K562 (cell line): Measurements from ENCODE around the gene SLCO2B1. TPM values are rescaled to one million over a fixed set of nuclear protein-coding genes. Genes with fewer than 3 reads are reported as not detected.
A peak's percentile ranks its signal among the peaks of the same experiment; 100 is the strongest.

Source experiments
- CBFB ChIP-seq: sonication (generic); formaldehyde crosslinking; IDR thresholded peaks from 2 replicates; pipeline ENCODE4 v1.4.0; 2020; ENCODE audit warnings: mild to moderate bottlenecking, missing genetic modification reagents
- CSDE1 ChIP-seq, 2 experiments: fragments of 450-650 bp; IDR thresholded peaks; 2 replicates each; pipeline ENCODE4 v1.6.1; 2016; ENCODE audit warnings: mild to moderate bottlenecking in 1 of 2
- DDX20 ChIP-seq: fragments of 450-650 bp; IDR thresholded peaks from 2 replicates; pipeline ENCODE4 v1.6.1; 2016; ENCODE audit warnings: missing genetic modification characterization, low read depth, mild to moderate bottlenecking, missing compliant biosample characterization, moderate library complexity
- ELK1 ChIP-seq: sonication (generic); formaldehyde crosslinking; IDR thresholded peaks from 2 replicates; pipeline ENCODE4 v1.8.1; 2022; ENCODE audit warnings: missing genetic modification reagents
- ETV5 ChIP-seq: sonication (generic); formaldehyde crosslinking; IDR thresholded peaks from 2 replicates; pipeline ENCODE4 v1.4.0; 2020; ENCODE audit warnings: low read depth, mild to moderate bottlenecking, missing genetic modification reagents
- FOXM1 ChIP-seq, 2 experiments: fragments of 450-650 bp in 1 of 2; sonication (generic) in 1 of 2; formaldehyde crosslinking in 1 of 2; IDR thresholded peaks; 2 replicates each; pipeline versions ENCODE4 v1.6.1 to v1.9.0; 2017 to 2022; ENCODE audit warnings: low read depth in 2 of 2, mild to moderate bottlenecking in 2 of 2, missing genetic modification reagents in 1 of 2, moderate library complexity in 1 of 2
- HDAC1 ChIP-seq, 2 experiments: fragments of 450-650 bp; IDR thresholded peaks; 2 replicates each; pipeline ENCODE4 v1.6.1; 2016 to 2017; ENCODE audit warnings: inconsistent platforms in 1 of 2, mild to moderate bottlenecking in 1 of 2, moderate library complexity in 1 of 2
- KLF16 ChIP-seq: IDR thresholded peaks from 2 replicates; pipeline ENCODE4 v1.6.1; 2016; ENCODE audit warnings: antibody characterized with exemption
- MAFG ChIP-seq: fragments of 450-650 bp; conservative IDR thresholded peaks from 2 replicates; pipeline ENCODE4 v1.6.1; 2016; ENCODE audit warnings: missing genetic modification characterization, missing compliant biosample characterization
- MTA2 ChIP-seq: fragments of 450-650 bp; IDR thresholded peaks from 2 replicates; pipeline ENCODE4 v1.6.1; 2016; ENCODE audit warnings: low read depth
- NFRKB ChIP-seq: fragments of 450-650 bp; IDR thresholded peaks from 2 replicates; pipeline ENCODE4 v1.6.1; 2016; ENCODE audit warnings: low read depth
- POLR2H ChIP-seq: IDR thresholded peaks from 2 replicates; pipeline ENCODE4 v1.6.1; 2016; ENCODE audit warnings: missing genetic modification characterization, low read depth, mild to moderate bottlenecking, control low read depth, missing compliant biosample characterization, moderate library complexity
- TCF3 ChIP-seq: sonication (generic); formaldehyde crosslinking; IDR thresholded peaks from 2 replicates; pipeline ENCODE4 v1.4.0; 2020; ENCODE audit warnings: mild to moderate bottlenecking, missing genetic modification reagents
- TEAD2 ChIP-seq: fragments of 450-650 bp; IDR thresholded peaks from 2 replicates; pipeline ENCODE4 v1.6.1; 2016; ENCODE audit warnings: missing genetic modification characterization, control low read depth, missing compliant biosample characterization
- YY1 ChIP-seq, 3 experiments: IDR thresholded peaks; 2 replicates each; pipeline ENCODE4 v1.6.1; 2011; ENCODE audit warnings: low read length in 2 of 3, mild to moderate bottlenecking in 2 of 3, moderate library complexity in 2 of 3, borderline replicate concordance in 1 of 3, control low read depth in 1 of 3, low read depth in 1 of 3; ENCODE audit not compliant: insufficient read depth in 3 of 3, insufficient replicate concordance in 2 of 3, control insufficient read depth in 1 of 3, insufficient read length in 1 of 3; ENCODE audit errors: extremely low read depth in 1 of 3
- ZKSCAN1 ChIP-seq: fragments of 150-350 bp; IDR thresholded peaks from 2 replicates; pipeline ENCODE4 v1.6.1; 2016; ENCODE audit warnings: low read depth, low read length
- polyA plus RNA-seq, 8 experiments: library from polyadenylated mRNA; depleted of rRNA in 4 of 8; stranded (reverse) in 5 of 8; unstranded in 3 of 8; fragments of >200 nt; fragmentation: Nextera tagmentation in 2 of 8; fragmentation: Illumina TruSeq in 1 of 8; extraction: Ambion mirVana in 2 of 8; extraction: Trizol in 1 of 8; gene quantifications; 2 replicates each; pipeline versions ENCODE4 v1.2.1 to v1.2.3, GENCODE V29; 2011 to 2014; ENCODE audit warnings: inconsistent platforms in 1 of 8, missing spikeins in 1 of 8
- total RNA-seq, 7 experiments: library from RNA; depleted of rRNA in 6 of 7; stranded (reverse); fragments of >200 nt in 6 of 7; fragmentation: Illumina TruSeq in 2 of 7; extraction: Trizol in 2 of 7; gene quantifications; 2 replicates each; pipeline versions ENCODE4 v1.2.1 to v1.2.3, GENCODE V29; 2011 to 2021; ENCODE audit warnings: low replicate concordance in 1 of 7
- TF ChIP-seq, protein P1 (sequence below): fragments of 250-450 bp; sonication (Bioruptor Pico); IDR thresholded peaks from 2 replicates; pipeline ENCODE4 v1.4.0; 2020
- TF ChIP-seq, protein P2 (sequence below): IDR thresholded peaks from 2 replicates; pipeline ENCODE4 v1.6.1; 2011; ENCODE audit warnings: borderline replicate concordance, low read depth, mild to moderate bottlenecking, moderate library complexity, low read length; ENCODE audit not compliant: insufficient read depth, poor library complexity, severe bottlenecking

Gene SLCO2B1
- total and polyA plus RNA-seq, 9 of the 15 experiments (the other 6 are each of a cell fraction or from before 2014, with no cell fraction given), result 0.70 to 14.7 (median 7.6) TPM

- TF ChIP-seq, protein P1, sequence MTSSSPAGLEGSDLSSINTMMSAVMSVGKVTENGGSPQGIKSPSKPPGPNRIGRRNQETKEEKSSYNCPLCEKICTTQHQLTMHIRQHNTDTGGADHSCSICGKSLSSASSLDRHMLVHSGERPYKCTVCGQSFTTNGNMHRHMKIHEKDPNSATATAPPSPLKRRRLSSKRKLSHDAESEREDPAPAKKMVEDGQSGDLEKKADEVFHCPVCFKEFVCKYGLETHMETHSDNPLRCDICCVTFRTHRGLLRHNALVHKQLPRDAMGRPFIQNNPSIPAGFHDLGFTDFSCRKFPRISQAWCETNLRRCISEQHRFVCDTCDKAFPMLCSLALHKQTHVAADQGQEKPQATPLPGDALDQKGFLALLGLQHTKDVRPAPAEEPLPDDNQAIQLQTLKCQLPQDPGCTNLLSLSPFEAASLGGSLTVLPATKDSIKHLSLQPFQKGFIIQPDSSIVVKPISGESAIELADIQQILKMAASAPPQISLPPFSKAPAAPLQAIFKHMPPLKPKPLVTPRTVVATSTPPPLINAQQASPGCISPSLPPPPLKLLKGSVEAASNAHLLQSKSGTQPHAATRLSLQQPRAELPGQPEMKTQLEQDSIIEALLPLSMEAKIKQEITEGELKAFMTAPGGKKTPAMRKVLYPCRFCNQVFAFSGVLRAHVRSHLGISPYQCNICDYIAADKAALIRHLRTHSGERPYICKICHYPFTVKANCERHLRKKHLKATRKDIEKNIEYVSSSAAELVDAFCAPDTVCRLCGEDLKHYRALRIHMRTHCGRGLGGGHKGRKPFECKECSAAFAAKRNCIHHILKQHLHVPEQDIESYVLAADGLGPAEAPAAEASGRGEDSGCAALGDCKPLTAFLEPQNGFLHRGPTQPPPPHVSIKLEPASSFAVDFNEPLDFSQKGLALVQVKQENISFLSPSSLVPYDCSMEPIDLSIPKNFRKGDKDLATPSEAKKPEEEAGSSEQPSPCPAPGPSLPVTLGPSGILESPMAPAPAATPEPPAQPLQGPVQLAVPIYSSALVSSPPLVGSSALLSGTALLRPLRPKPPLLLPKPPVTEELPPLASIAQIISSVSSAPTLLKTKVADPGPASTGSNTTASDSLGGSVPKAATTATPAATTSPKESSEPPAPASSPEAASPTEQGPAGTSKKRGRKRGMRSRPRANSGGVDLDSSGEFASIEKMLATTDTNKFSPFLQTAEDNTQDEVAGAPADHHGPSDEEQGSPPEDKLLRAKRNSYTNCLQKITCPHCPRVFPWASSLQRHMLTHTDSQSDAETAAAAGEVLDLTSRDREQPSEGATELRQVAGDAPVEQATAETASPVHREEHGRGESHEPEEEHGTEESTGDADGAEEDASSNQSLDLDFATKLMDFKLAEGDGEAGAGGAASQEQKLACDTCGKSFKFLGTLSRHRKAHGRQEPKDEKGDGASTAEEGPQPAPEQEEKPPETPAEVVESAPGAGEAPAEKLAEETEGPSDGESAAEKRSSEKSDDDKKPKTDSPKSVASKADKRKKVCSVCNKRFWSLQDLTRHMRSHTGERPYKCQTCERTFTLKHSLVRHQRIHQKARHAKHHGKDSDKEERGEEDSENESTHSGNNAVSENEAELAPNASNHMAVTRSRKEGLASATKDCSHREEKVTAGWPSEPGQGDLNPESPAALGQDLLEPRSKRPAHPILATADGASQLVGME (CRISPR knock-in tag), result no peak
- TF ChIP-seq CSDE1 (IDR thresholded peaks at IDR 0.05) (no peak), MTA2 (no peak), ZKSCAN1 (no peak), TEAD2 (tag) (no peak), FOXM1 (IDR thresholded peaks at IDR 0.05; ENCODE audit: low read depth) (no peak), FOXM1 (CRISPR knock-in tag; IDR thresholded peaks at IDR 0.05; ENCODE audit: low read depth) (no peak), KLF16 (0 out of 2 replicates have a peak, but pooled peaks have one; percentile 33), YY1 (IDR thresholded peaks at IDR 0.05; ENCODE audit: borderline replicate concordance in 1 of 3, control insufficient read depth in 1 of 3, extremely low read depth in 1 of 3, insufficient read depth in 3 of 3, insufficient read length in 1 of 3, insufficient replicate concordance in 2 of 3, low read depth in 1 of 3, low read length in 2 of 3) (no peak), CBFB (no peak), ELK1 (no peak), POLR2H (no peak), MAFG (tag) (peak; percentile 53), ETV5 (CRISPR knock-in tag) (no peak), DDX20 (no peak), TCF3 (CRISPR knock-in tag) (peak; percentile 48), HDAC1 (IDR thresholded peaks at IDR 0.05) (0 out of 4 replicates have a peak, but pooled peaks of 1 of the 2 experiments have one; percentile 47), NFRKB (no peak)
- TF ChIP-seq, protein P2, sequence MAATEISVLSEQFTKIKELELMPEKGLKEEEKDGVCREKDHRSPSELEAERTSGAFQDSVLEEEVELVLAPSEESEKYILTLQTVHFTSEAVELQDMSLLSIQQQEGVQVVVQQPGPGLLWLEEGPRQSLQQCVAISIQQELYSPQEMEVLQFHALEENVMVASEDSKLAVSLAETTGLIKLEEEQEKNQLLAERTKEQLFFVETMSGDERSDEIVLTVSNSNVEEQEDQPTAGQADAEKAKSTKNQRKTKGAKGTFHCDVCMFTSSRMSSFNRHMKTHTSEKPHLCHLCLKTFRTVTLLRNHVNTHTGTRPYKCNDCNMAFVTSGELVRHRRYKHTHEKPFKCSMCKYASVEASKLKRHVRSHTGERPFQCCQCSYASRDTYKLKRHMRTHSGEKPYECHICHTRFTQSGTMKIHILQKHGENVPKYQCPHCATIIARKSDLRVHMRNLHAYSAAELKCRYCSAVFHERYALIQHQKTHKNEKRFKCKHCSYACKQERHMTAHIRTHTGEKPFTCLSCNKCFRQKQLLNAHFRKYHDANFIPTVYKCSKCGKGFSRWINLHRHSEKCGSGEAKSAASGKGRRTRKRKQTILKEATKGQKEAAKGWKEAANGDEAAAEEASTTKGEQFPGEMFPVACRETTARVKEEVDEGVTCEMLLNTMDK, result no peak
Observed at GRCh38 chr11:75155570-75156422, 4.9 kb downstream of the SLCO2B1 start (continued).
